Measurements from ENCODE around the gene DCHS1.

Gene DCHS1

DNA sequence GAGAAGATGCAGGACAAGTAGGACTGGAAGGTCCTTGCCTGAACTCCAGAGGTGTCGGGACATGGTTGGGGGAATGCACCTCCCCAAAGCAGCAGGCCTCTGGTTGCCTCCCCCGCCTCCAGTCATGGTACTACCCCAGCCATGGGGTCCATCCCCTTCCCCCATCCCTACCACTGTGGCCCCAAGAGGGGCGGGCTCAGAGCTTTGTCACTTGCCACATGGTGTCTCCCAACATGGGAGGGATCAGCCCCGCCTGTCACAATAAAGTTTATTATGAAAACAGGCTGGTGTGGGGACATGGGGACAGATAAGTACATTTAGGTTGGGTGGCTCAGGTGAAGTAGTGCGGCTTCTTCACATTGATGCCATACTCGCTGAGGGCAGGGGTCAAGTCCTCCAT lies 45.0 kb downstream of the DCHS1 start:
- H3K4me3 ChIP-seq = peak overlapping the region; percentile 82 to 89
- intact Hi-C loops (cut with DNase I; ENCODE audit: low total_unique reads) = loop anchor here (5.0 kb wide), 1 partner anchor 47 kb away; the partner anchor contains the start of gene DCHS1
- H3K27ac ChIP-seq = peak overlapping the region; percentile 95 to 98

DNA sequence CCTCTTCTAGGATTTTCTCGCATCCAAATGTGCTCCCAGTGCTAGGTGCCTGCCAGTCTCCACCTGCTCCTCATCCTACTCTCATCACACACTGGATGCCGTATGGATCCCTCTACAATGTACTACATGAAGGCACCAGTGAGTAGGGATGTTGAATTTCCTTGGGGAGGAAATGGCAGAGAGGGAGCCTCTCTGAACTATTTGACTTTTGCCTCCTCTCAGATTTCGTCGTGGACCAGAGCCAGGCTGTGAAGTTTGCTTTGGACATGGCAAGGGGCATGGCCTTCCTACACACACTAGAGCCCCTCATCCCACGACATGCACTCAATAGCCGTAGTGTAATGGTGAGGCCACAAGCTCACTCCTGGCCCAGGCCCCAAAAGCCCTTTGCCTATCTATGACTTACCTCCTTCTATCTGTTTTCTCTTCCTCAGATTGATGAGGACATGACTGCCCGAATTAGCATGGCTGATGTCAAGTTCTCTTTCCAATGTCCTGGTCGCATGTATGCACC lies 46.0 kb downstream of the DCHS1 start:
- TF ChIP-seq, protein P1, sequence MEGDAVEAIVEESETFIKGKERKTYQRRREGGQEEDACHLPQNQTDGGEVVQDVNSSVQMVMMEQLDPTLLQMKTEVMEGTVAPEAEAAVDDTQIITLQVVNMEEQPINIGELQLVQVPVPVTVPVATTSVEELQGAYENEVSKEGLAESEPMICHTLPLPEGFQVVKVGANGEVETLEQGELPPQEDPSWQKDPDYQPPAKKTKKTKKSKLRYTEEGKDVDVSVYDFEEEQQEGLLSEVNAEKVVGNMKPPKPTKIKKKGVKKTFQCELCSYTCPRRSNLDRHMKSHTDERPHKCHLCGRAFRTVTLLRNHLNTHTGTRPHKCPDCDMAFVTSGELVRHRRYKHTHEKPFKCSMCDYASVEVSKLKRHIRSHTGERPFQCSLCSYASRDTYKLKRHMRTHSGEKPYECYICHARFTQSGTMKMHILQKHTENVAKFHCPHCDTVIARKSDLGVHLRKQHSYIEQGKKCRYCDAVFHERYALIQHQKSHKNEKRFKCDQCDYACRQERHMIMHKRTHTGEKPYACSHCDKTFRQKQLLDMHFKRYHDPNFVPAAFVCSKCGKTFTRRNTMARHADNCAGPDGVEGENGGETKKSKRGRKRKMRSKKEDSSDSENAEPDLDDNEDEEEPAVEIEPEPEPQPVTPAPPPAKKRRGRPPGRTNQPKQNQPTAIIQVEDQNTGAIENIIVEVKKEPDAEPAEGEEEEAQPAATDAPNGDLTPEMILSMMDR (IDR thresholded peaks at IDR 0.05) = no peak
- no peak for DNase-seq
- peaks cover 4 to 75% (median 60%) of the 10 kb centered on the region in 4 donors for H3K4me1 ChIP-seq
- H3K27me3 ChIP-seq = no peaks in the 10 kb centered on the region
- H3K9me3 ChIP-seq = no peaks in the 10 kb centered on the region
- intact Hi-C loops (cut with DNase I; ENCODE audit: low total_unique reads) = loop anchor here (5.0 kb wide), 2 partner anchors 48 to 127 kb away; partner anchors contain the start of genes ARFIP2, DCHS1 and TIMM10B
- H3K36me3 ChIP-seq = peaks cover 39 to 42% (median 42%) of the 10 kb centered on the region in 3 donors
- H3K27ac ChIP-seq = peak overlapping the region; percentile 93 to 98
- no peak overlapping the region for H3K4me3 ChIP-seq

More for the DNA sequence above, 45.0 kb downstream of the DCHS1 start:
- TF ChIP-seq, protein P1 (IDR thresholded peaks at IDR 0.05) = no peak
- peak in 1 of 2 donors; percentile 70 for DNase-seq
- Histone ChIP-seq H3K27me3 (no peaks in the 10 kb centered on the region), H3K9me3 (no peaks in the 10 kb centered on the region), H3K4me1 (peaks cover 4 to 72% (median 59%) of the 10 kb centered on the region in 4 donors), H3K36me3 (peaks cover 47 to 53% (median 47%) of the 10 kb centered on the region in 3 donors)

DNA sequence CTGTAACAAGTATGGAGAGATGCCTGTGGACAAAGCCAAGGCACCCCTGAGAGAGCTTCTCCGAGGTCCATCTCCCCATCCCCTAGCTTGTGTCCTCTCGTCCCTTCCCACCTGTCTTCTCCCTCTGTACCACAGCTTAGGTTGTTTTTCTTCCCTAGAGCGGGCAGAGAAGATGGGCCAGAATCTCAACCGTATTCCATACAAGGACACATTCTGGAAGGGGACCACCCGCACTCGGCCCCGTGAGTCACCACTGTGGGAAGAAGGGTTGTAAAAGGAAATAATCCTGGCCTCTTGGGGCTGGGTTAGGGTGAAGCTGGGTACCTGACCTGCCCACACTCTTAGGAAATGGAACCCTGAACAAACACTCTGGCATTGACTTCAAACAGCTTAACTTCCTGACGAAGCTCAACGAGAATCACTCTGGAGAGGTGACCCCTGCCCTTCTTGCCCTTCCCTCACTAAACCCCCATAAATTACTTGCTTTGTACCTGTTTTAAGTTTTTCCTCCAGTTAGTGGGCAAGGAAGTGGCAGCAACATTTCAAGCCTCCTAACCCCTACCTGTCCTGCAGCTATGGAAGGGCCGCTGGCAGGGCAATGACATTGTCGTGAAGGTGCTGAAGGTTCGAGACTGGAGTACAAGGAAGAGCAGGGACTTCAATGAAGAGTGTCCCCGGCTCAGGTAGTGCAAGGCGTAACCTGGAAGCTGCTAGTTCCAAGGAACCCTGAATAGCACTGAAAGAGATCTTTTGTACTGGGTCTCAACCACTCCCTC lies 46.7 kb downstream of the DCHS1 start:
- intact Hi-C loops (cut with DNase I; ENCODE audit: low total_unique reads) = loop anchor here (5.0 kb wide), 1 partner anchor 127 kb away; the partner anchor contains the start of genes ARFIP2 and TIMM10B
- peak overlapping the region; percentile 93 to 98 for H3K27ac ChIP-seq
- peak in 1 of 2 donors; percentile 79 for DNase-seq
- H3K4me3 ChIP-seq = no peak overlapping the region
- H3K4me1 ChIP-seq = peaks cover 4 to 73% (median 60%) of the 10 kb centered on the region in 4 donors
- no peaks in the 10 kb centered on the region for H3K9me3 ChIP-seq
- H3K36me3 ChIP-seq = peaks cover 36 to 42% (median 42%) of the 10 kb centered on the region in 3 donors
- no peaks in the 10 kb centered on the region for H3K27me3 ChIP-seq
- TF ChIP-seq, protein P1 (IDR thresholded peaks at IDR 0.05) = no peak

DNA sequence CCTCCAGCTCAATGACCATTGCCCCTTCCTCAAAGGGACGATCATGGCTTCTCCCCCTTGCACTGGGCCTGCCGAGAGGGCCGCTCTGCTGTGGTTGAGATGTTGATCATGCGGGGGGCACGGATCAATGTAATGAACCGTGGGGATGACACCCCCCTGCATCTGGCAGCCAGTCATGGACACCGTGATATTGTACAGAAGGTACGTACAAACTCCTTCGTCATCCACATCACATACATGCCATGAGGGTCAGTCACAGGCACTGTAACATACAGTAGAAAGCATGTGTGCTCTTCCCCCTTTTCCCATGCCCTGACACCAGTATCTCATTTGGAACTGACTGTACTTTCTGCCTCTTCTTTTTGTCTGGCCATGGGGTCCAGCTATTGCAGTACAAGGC lies 47.6 kb downstream of the DCHS1 start:
- intact Hi-C loops (cut with DNase I; ENCODE audit: low total_unique reads) = loop anchor here (5.0 kb wide), 1 partner anchor 126 kb away; the partner anchor contains the start of genes ARFIP2 and TIMM10B
- Histone ChIP-seq H3K9me3 (no peaks in the 10 kb centered on the region), H3K27me3 (no peaks in the 10 kb centered on the region), H3K36me3 (peaks cover 36 to 42% (median 42%) of the 10 kb centered on the region in 3 donors), H3K4me3 (peak overlapping the region in 1 of 2 donors; percentile 83), H3K27ac (peak overlapping the region; percentile 93 to 98), H3K4me1 (peaks cover 4 to 65% (median 57%) of the 10 kb centered on the region in 4 donors)
- DNase-seq = no peak
- TF ChIP-seq, protein P1 (IDR thresholded peaks at IDR 0.05) = no peak

DNA sequence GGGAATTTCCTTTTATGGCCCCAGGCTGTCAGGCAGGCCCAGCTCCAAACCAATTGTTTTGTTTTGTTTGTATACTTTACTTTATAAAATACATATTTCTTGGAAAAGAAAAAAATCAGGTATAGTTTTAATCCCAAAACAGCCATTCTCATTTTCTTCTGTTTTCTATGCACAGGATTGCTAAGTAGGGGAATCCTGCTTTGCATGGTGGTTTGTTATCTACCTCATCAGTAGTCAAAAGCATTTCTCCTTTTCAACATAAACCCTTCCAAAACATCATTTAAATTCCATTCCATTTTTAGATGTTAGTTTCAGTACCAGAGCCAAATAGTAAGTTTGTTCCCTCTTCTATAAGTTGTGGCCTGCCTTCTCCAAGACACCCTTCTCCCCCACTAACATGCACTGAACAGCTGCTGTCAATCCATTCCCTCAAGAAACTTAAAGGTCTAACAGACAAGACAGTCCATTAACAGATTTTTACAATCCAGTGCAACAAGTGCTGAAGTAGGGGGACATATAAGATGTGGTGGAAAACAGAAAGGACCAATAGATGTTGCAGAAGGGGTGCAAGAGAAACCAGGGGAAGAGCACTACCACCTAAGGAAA lies 48.3 kb downstream of the DCHS1 start:
- Histone ChIP-seq H3K9me3 (no peaks in the 10 kb centered on the region), H3K27ac (peak overlapping the region; percentile 93 to 98), H3K4me1 (peaks cover 4 to 67% (median 59%) of the 10 kb centered on the region in 4 donors), H3K27me3 (no peaks in the 10 kb centered on the region), H3K4me3 (peak overlapping the region; percentile 23 to 83), H3K36me3 (peaks cover 36 to 42% (median 42%) of the 10 kb centered on the region in 3 donors)
- TF ChIP-seq, protein P1 (IDR thresholded peaks at IDR 0.05) = no peak
- DNase-seq = no peak
- intact Hi-C loops (cut with DNase I; ENCODE audit: low total_unique reads) = loop anchor here (5.0 kb wide), 1 partner anchor 125 kb away; the partner anchor contains the start of genes ARFIP2 and TIMM10B

Measured in tibial artery (tissue), 4 donors.